ENCODE data around the gene PRPS1L1. TPM values are rescaled to one million over a fixed set of nuclear protein-coding genes. Genes with fewer than 3 reads are reported as not detected.
A peak's percentile ranks its signal among the peaks of the same experiment; 100 is the strongest.

The PRPS1L1 gene
- total RNA-seq, 1 experiment from 2014 or later, result not detected

DNA sequence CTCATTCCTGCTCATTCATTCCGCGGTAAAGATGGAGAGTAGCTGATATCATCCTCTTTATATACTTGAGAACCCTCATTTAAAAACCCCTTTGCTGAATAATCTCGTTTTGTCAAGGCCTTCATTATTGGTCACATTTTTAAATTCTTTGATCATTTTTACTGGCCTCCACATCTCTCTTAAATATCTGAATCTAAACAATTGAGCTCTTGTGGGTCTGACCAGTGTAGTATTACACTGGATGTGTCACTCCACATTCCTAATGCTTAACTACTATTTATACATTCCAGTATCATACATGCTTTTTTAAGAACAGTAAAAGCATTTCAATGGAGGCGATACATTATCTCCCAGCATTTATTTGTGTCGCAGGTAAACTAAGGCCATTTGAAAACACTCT lies 12.6 kb upstream of the PRPS1L1 start:
- H3K4me3 Mint-ChIP-seq (ENCODE audit: low read depth, unreplicated experiment), result peak overlapping the region; percentile 3
- DNase-seq, result peak; percentile 27
- H3K27ac Mint-ChIP-seq (ENCODE audit: unreplicated experiment), result peak overlapping the region; percentile 2
- no TSS peak for BruUV-seq (replicated peaks)
- peaks cover 2% of the 10 kb centered on the region for H3K9me3 Mint-ChIP-seq (ENCODE audit: low read depth, unreplicated experiment)
- H3K4me1 Mint-ChIP-seq (ENCODE audit: low read depth, unreplicated experiment), result peaks cover 30% of the 10 kb centered on the region
- H3K27me3 Mint-ChIP-seq (ENCODE audit: unreplicated experiment), result no peaks in the 10 kb centered on the region
- TF ChIP-seq, protein P1, sequence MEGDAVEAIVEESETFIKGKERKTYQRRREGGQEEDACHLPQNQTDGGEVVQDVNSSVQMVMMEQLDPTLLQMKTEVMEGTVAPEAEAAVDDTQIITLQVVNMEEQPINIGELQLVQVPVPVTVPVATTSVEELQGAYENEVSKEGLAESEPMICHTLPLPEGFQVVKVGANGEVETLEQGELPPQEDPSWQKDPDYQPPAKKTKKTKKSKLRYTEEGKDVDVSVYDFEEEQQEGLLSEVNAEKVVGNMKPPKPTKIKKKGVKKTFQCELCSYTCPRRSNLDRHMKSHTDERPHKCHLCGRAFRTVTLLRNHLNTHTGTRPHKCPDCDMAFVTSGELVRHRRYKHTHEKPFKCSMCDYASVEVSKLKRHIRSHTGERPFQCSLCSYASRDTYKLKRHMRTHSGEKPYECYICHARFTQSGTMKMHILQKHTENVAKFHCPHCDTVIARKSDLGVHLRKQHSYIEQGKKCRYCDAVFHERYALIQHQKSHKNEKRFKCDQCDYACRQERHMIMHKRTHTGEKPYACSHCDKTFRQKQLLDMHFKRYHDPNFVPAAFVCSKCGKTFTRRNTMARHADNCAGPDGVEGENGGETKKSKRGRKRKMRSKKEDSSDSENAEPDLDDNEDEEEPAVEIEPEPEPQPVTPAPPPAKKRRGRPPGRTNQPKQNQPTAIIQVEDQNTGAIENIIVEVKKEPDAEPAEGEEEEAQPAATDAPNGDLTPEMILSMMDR (IDR thresholded peaks at IDR 0.05; ENCODE audit: unreplicated experiment), result no peak
- no peaks in the 10 kb centered on the region for H3K36me3 Mint-ChIP-seq (ENCODE audit: insufficient read depth, unreplicated experiment)
- intact Hi-C loops (cut with micrococcal nuclease; ENCODE audit: unreplicated experiment), result loop anchor here (5.0 kb wide), 1 partner anchor 53 kb away; no protein-coding TSS in a partner anchor
- CTCF ChIA-PET, result interaction anchor here (0.6 to 1.4 kb wide), 13 partner anchors 9 to 333 kb away, joined by 3 to 16 read pairs (median 4); partner anchors contain the start of gene SNX13

DNA sequence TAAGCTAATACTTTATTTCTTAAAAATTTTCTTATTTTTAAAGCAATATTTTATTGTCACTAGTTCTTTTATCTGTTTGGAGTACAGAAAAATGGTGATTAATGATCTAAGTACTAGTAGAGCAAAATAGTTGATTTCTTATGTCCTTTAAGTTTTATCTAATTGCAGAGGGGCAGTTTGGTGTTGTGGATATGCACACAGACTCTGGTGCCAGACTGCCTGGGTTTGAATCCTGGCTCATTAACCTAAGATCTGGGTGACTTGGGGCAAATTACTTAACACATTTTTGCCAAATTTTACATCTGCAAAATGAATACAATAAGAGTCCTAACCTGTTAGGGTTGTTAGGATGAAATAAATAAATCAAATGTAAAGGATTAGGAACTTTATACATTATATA lies 10.7 kb upstream of the PRPS1L1 start:
- H3K9me3 Mint-ChIP-seq (ENCODE audit: low read depth, unreplicated experiment), result peaks cover 2% of the 10 kb centered on the region
- no TSS peak for BruUV-seq (replicated peaks)
- H3K27me3 Mint-ChIP-seq (ENCODE audit: unreplicated experiment), result no peaks in the 10 kb centered on the region
- peaks cover 30% of the 10 kb centered on the region for H3K4me1 Mint-ChIP-seq (ENCODE audit: low read depth, unreplicated experiment)
- H3K36me3 Mint-ChIP-seq (ENCODE audit: insufficient read depth, unreplicated experiment), result no peaks in the 10 kb centered on the region
- H3K4me3 Mint-ChIP-seq (ENCODE audit: low read depth, unreplicated experiment), result no peak overlapping the region
- intact Hi-C loops (cut with micrococcal nuclease; ENCODE audit: unreplicated experiment), result no loop called here
- no peak for DNase-seq
- H3K27ac Mint-ChIP-seq (ENCODE audit: unreplicated experiment), result no peak overlapping the region
- TF ChIP-seq, protein P1 (IDR thresholded peaks at IDR 0.05; ENCODE audit: unreplicated experiment), result no peak
- CTCF ChIA-PET, result no interaction called here

- TF ChIP-seq, protein P1 (IDR thresholded peaks at IDR 0.05; ENCODE audit: unreplicated experiment), result no peak
- BruUV-seq (replicated peaks), result no TSS peak
- Mint-ChIP-seq H3K27me3 (ENCODE audit: unreplicated experiment) (no peaks in the 10 kb centered on the region), H3K36me3 (ENCODE audit: insufficient read depth, unreplicated experiment) (no peaks in the 10 kb centered on the region), H3K9me3 (ENCODE audit: low read depth, unreplicated experiment) (no peaks in the 10 kb centered on the region), H3K4me3 (ENCODE audit: low read depth, unreplicated experiment) (no peak overlapping the region), H3K4me1 (ENCODE audit: low read depth, unreplicated experiment) (peaks cover 30% of the 10 kb centered on the region), H3K27ac (ENCODE audit: unreplicated experiment) (no peak overlapping the region)
- DNase-seq, result no peak
- CTCF ChIA-PET, result no interaction called here
- intact Hi-C loops (cut with micrococcal nuclease; ENCODE audit: unreplicated experiment), result no loop called here
Observed at GRCh38 chr7:18037609-18038008, 10.0 kb upstream of the PRPS1L1 start.

GRCh38 chr7:18036783-18037182 lies 9.1 kb upstream of the PRPS1L1 start:
- BruUV-seq (replicated peaks), result no TSS peak
- CTCF ChIA-PET, result no interaction called here

More at GRCh38 chr7:18036783-18037182, 9.1 kb upstream of the PRPS1L1 start:
- DNase-seq, result no peak
- intact Hi-C loops (cut with micrococcal nuclease; ENCODE audit: unreplicated experiment), result no loop called here
- peaks cover 30% of the 10 kb centered on the region for H3K4me1 Mint-ChIP-seq (ENCODE audit: low read depth, unreplicated experiment)
- H3K4me3 Mint-ChIP-seq (ENCODE audit: low read depth, unreplicated experiment), result no peak overlapping the region
- no peaks in the 10 kb centered on the region for H3K9me3 Mint-ChIP-seq (ENCODE audit: low read depth, unreplicated experiment)
- TF ChIP-seq, protein P1 (IDR thresholded peaks at IDR 0.05; ENCODE audit: unreplicated experiment), result no peak
- no peaks in the 10 kb centered on the region for H3K36me3 Mint-ChIP-seq (ENCODE audit: insufficient read depth, unreplicated experiment)
- no peaks in the 10 kb centered on the region for H3K27me3 Mint-ChIP-seq (ENCODE audit: unreplicated experiment)
- H3K27ac Mint-ChIP-seq (ENCODE audit: unreplicated experiment), result no peak overlapping the region

All from Calu3 (cell line).